ENCODE results near the gene NEUROG3. TPM values are rescaled to one million over a fixed set of nuclear protein-coding genes. Genes with fewer than 3 reads are reported as not detected.

NEUROG3 gene
- total and polyA plus RNA-seq, 2 of the 8 experiments (the other 6 are each of a cell fraction or from before 2014, with no cell fraction given) = 0.45 TPM; not detected in 1

- TF ChIP-seq TEAD4 (IDR thresholded peaks at IDR 0.05; ENCODE audit: low read depth, low read length) (no peak), SP1 (IDR thresholded peaks at IDR 0.05; ENCODE audit: low read depth, low read length) (0 out of 2 replicates have a peak, but pooled peaks have one; percentile 17), CBX8 (IDR thresholded peaks at IDR 0.05; ENCODE audit: borderline replicate concordance, low read depth, low read length) (no peak), PHF8 (conservative IDR thresholded peaks at IDR 0.05; ENCODE audit: low read depth, low read length) (no peak), POU5F1 (IDR thresholded peaks at IDR 0.05; ENCODE audit: low read depth, low read length) (no peak), RBBP5 (IDR thresholded peaks at IDR 0.05; ENCODE audit: borderline replicate concordance, low read depth, low read length) (no peak), E2F6 (IDR thresholded peaks at IDR 0.05) (peak; percentile 53; the same call in 1 of the 2 replicates), RFX5 (IDR thresholded peaks at IDR 0.05; ENCODE audit: borderline replicate concordance, low read depth, low read length) (no peak), GABPA (IDR thresholded peaks at IDR 0.05; ENCODE audit: borderline replicate concordance, insufficient read depth, low read length) (0 out of 2 replicates have a peak, but pooled peaks have one; percentile 76), CTBP2 (IDR thresholded peaks at IDR 0.05; ENCODE audit: borderline replicate concordance, insufficient read depth, insufficient read length, low read length) (peak; percentile 43), JUN (IDR thresholded peaks at IDR 0.05; ENCODE audit: low read depth, low read length) (no peak)
- TF ChIP-seq, protein P1, sequence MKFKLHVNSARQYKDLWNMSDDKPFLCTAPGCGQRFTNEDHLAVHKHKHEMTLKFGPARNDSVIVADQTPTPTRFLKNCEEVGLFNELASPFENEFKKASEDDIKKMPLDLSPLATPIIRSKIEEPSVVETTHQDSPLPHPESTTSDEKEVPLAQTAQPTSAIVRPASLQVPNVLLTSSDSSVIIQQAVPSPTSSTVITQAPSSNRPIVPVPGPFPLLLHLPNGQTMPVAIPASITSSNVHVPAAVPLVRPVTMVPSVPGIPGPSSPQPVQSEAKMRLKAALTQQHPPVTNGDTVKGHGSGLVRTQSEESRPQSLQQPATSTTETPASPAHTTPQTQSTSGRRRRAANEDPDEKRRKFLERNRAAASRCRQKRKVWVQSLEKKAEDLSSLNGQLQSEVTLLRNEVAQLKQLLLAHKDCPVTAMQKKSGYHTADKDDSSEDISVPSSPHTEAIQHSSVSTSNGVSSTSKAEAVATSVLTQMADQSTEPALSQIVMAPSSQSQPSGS (IDR thresholded peaks at IDR 0.05; ENCODE audit: low read length) = no peak
These were observed 1.4 kb upstream of the NEUROG3 start (continued) for GRCh38 chr10:69574571-69574978.
